D721Med (cell line): ENCODE data around the gene SLC16A9.

ENCODE experiments used
- DNase-seq: peaks from one replicate; pipeline ENCODE4 v3.0.0; 2011; ENCODE audit warnings: low spot score; ENCODE audit not compliant: insufficient read length
- FAIRE-seq: peaks from 2 replicates; lab custom pipeline; 2011; peaks lifted over from hg19 to GRCh38; lab: Jason Lieb, UNC
- TF ChIP-seq, protein P1 (sequence below): IDR thresholded peaks from 2 replicates; pipeline ENCODE4 v1.5.1; 2012; ENCODE audit warnings: mild to moderate bottlenecking, control low read depth; ENCODE audit not compliant: insufficient read depth; ENCODE audit errors: missing control alignments

SLC16A9 gene

DNA sequence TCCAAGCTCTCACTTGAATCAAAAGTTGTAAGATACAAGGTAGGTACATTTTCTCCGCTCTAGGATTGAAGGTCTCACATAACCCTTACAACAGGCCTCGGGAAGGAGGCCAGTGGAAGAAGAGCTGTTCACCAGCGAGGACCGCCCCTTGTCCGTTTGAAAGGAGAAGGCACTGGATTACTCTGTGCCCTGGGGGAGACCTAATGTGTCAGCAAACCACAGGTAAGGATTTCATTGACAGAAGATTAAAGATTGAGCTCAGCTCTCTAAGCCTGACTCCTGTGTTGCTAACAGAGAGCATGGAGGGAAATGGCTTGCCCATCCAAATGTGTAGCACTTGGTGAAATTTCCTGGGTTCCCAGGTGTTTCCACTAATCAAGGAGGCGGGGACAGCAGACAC, 81.2 kb downstream of the SLC16A9 start:
- no peak for FAIRE-seq
- TF ChIP-seq, protein P1, sequence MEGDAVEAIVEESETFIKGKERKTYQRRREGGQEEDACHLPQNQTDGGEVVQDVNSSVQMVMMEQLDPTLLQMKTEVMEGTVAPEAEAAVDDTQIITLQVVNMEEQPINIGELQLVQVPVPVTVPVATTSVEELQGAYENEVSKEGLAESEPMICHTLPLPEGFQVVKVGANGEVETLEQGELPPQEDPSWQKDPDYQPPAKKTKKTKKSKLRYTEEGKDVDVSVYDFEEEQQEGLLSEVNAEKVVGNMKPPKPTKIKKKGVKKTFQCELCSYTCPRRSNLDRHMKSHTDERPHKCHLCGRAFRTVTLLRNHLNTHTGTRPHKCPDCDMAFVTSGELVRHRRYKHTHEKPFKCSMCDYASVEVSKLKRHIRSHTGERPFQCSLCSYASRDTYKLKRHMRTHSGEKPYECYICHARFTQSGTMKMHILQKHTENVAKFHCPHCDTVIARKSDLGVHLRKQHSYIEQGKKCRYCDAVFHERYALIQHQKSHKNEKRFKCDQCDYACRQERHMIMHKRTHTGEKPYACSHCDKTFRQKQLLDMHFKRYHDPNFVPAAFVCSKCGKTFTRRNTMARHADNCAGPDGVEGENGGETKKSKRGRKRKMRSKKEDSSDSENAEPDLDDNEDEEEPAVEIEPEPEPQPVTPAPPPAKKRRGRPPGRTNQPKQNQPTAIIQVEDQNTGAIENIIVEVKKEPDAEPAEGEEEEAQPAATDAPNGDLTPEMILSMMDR: no peak
- DNase-seq: no peak

DNA sequence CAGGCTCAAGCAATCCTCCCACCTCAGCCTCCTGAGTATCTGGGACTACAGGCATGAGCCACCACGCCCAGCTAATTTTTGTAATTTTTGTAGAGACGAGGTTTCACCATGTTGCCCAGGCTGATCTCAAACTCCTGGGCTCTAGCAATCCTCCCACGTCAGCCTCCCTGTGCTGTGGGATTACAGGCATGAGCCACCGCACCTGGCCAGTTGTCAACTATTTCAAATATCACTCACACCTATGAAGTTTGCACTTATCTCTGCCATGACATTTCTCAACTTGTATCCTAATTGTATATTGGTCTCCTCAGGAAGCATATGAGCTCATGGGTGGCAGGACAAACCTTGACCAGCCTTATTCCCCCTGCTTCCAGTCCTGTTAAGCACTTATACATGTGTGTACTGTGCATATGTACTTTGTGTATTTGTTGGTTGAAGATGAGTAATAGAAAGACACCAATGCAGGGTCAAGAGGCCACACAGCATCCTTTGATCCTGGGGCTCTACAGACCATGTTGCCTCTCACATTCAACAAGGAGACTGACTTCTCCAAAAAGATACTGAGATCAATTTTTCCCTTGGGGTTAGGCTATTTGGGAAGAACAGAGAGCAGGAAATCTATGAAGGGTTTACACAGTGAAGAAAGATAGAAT, 82.2 kb downstream of the SLC16A9 start:
- FAIRE-seq (no peak), DNase-seq (no peak)
- TF ChIP-seq, protein P1: no peak

DNA sequence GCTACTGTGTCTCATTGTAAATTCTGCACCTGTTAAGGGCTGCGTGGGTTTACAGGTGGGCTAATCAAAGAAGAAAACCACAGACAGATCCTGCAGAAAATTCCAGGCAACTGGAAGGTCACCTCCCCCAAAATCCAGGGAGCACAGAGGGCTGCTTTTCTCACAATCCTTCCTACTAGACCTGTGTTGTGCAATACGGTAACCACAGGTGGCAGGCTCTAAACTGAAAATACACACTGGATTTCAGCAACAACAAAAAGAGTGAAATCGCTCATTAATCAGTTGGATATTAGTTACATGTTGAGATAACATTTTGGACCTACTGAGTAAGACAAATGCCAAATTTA, 83.2 kb downstream of the SLC16A9 start:
- FAIRE-seq: no peak
- no peak for DNase-seq
- TF ChIP-seq, protein P1: no peak

DNA sequence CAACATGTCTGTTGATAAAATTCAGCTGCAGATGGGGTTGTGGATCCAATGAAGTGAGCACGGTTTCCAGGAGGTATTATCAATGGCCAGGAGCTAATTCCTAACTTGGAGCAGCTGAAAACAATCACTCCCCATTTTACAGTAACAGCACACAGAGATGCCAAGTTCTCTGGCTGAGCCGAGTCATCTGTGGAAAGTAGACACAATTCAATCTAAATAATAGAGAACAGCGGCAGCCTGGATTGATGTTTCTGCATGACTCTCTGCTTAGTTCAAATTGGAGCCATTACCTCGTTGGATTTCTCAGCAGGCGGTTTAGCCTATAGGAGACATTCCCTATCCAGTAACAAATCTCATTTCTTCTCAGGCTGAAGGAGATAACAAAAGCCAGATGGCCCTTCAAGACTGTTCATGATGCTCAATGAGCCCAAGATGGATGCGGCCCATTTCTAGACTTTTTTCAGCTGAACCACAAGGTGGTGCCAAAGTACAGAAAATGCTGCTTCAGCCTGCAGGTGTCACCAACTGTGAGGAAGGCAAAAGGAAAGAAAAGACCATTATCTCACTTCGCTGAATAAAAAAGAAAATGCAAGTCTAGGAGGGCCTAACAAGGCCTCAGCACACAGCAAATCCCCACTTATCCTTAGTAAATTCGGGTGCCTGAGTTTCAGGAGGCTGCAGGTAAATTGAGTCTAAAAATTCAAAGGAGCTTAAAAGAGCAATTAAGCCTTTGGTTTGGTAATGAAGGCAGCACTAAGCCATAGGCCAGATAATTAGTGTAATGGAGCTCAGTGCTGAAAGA, 83.7 kb downstream of the SLC16A9 start:
- DNase-seq (peak; percentile 28), FAIRE-seq (peak; percentile 90)
- TF ChIP-seq, protein P1: peak; percentile 96

DNA sequence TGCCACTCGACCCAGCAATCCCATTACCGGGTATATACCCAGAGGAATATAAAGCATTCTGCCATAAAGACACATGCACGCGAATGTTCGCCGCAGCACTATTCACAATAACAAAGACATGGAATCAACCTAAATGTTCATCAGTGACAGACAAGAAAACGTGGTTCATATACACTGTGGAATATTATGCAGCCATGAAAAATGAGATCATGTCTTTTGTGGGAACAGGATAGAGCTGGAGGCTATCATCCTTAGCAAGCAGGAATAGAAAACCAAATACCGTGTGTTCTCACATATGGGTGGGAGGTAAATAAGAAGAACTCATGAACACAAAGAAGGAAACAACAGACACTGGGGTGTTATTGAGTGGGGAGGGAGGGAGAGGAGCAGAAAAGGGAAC, 84.7 kb downstream of the SLC16A9 start:
- TF ChIP-seq, protein P1: no peak
- no peak for FAIRE-seq
- DNase-seq: no peak

DNA sequence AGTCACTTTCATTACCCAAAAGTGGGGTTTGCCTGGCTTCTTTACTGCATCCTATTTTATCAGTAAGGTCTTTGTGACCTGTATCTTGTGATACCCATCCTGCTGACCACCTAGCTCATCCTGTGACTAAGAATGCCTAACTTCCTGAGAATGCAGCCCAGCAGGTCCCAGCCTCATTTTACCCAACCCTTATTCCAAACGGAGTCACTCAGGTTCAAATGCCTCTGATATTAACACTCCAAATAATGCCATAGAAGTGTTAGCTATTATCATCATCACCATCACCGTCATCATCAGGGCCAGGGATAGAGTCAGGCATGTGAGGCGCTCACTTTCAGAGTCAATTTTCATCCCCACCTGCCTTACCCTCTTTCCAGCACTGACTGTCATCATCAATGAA, 85.5 kb downstream of the SLC16A9 start:
- TF ChIP-seq, protein P1: no peak
- FAIRE-seq (no peak), DNase-seq (no peak)
